HG03066 (cell line): ENCODE results near the gene WASL.
"Not testable (repeated sequence)": the region's sequence is repeated elsewhere in the genome, so short reads cannot be mapped to it uniquely, and the experiment has no call there.

Experiments
- ATAC-seq: cut with Tn5 transposase; IDR thresholded peaks from one replicate; pipeline ENCODE4 v1.9.1; 2021; ENCODE audit warnings: low read depth; ENCODE audit not compliant: unreplicated experiment

WASL gene

GRCh38 chr7:123737168-123737674 is 11.6 kb downstream of the WASL start:
- ATAC-seq, result not testable (repeated sequence)

- no peak for ATAC-seq
Observed at GRCh38 chr7:123735539-123735938, 13.3 kb downstream of the WASL start.

GRCh38 chr7:123734498-123734897 is 14.3 kb downstream of the WASL start:
- ATAC-seq, result no peak

GRCh38 chr7:123732413-123733091 is 16.3 kb downstream of the WASL start:
- no peak for ATAC-seq

GRCh38 chr7:123729218-123729578 is 19.6 kb downstream of the WASL start:
- ATAC-seq, result no peak

- no peak for ATAC-seq
Observed at GRCh38 chr7:123727071-123727837, 21.5 kb downstream of the WASL start.

- no peak for ATAC-seq
Observed at GRCh38 chr7:123725586-123726171, 23.1 kb downstream of the WASL start.

- ATAC-seq, result no peak
Observed at GRCh38 chr7:123724817-123725253, 24.0 kb downstream of the WASL start.

- ATAC-seq, result no peak
Observed at GRCh38 chr7:123723913-123724312, 24.9 kb downstream of the WASL start.

GRCh38 chr7:123720527-123720926 is 28.3 kb downstream of the WASL start:
- ATAC-seq, result not testable (repeated sequence)

- no peak for ATAC-seq
Observed at GRCh38 chr7:123719197-123719721, 29.5 kb downstream of the WASL start.

- no peak for ATAC-seq
Observed at GRCh38 chr7:123718773-123719172, 30.0 kb downstream of the WASL start.

- ATAC-seq, result no peak
Observed at GRCh38 chr7:123717689-123718088, 31.1 kb downstream of the WASL start.

GRCh38 chr7:123716877-123717276 is 31.9 kb downstream of the WASL start:
- no peak for ATAC-seq

- no peak for ATAC-seq
Observed at GRCh38 chr7:123715799-123716198, 33.0 kb downstream of the WASL start.

GRCh38 chr7:123715198-123715597 is 33.6 kb downstream of the WASL start:
- no peak for ATAC-seq

GRCh38 chr7:123714296-123715080 is 34.3 kb downstream of the WASL start:
- ATAC-seq, result no peak

GRCh38 chr7:123712619-123713018 is 36.2 kb downstream of the WASL start:
- ATAC-seq, result no peak

GRCh38 chr7:123711832-123712293 is 36.9 kb downstream of the WASL start:
- ATAC-seq, result no peak

GRCh38 chr7:123710683-123711082 is 38.1 kb downstream of the WASL start:
- no peak for ATAC-seq
